Hematopoietic multipotent progenitor cell treated with erythropoietin and hydrocortisone succinate and interleukin-3 and kit ligand, for 17 days (in vitro differentiated cells): ENCODE measurements around the gene RHCE.
"Not testable (repeated sequence)": the region's sequence is repeated elsewhere in the genome, so short reads cannot be mapped to it uniquely, and the experiment has no call there.

Experiments used
- DNase-seq: peaks from one replicate; pipeline ENCODE4 v3.0.0-alpha.2; 2015; ENCODE audit warnings: low spot score

The RHCE gene

GRCh38 chr1:25397549-25397948, 23.1 kb downstream of the RHCE start:
- not testable (repeated sequence) for DNase-seq

GRCh38 chr1:25392841-25393240, 27.8 kb downstream of the RHCE start:
- DNase-seq: no peak

GRCh38 chr1:25389721-25390120, 30.9 kb downstream of the RHCE start:
- not testable (repeated sequence) for DNase-seq

- not testable (repeated sequence) for DNase-seq
Measured at GRCh38 chr1:25388691-25389090, 31.9 kb downstream of the RHCE start.

- not testable (repeated sequence) for DNase-seq
Measured at GRCh38 chr1:25387096-25387495, 33.5 kb downstream of the RHCE start.

- DNase-seq: not testable (repeated sequence)
Measured at GRCh38 chr1:25383875-25384274, 36.8 kb downstream of the RHCE start.

- DNase-seq: not testable (repeated sequence)
Measured at GRCh38 chr1:25383090-25383489, 37.5 kb downstream of the RHCE start.

GRCh38 chr1:25382543-25382942, 38.1 kb downstream of the RHCE start:
- DNase-seq: not testable (repeated sequence)

- not testable (repeated sequence) for DNase-seq
Measured at GRCh38 chr1:25378367-25378766, 42.3 kb downstream of the RHCE start.

GRCh38 chr1:25371757-25372156, 48.9 kb downstream of the RHCE start:
- not testable (repeated sequence) for DNase-seq

- DNase-seq: not testable (repeated sequence)
Measured at GRCh38 chr1:25369691-25370271, 50.8 kb downstream of the RHCE start.

- DNase-seq: no peak
Measured at GRCh38 chr1:25369241-25369640, 51.4 kb downstream of the RHCE start.

GRCh38 chr1:25362634-25363559, 57.7 kb downstream of the RHCE start:
- not testable (repeated sequence) for DNase-seq

GRCh38 chr1:25361901-25362300, 58.7 kb downstream of the RHCE start:
- no peak for DNase-seq

GRCh38 chr1:25360596-25361581, 59.7 kb downstream of the RHCE start:
- no peak for DNase-seq

GRCh38 chr1:25356848-25357247, 63.8 kb downstream of the RHCE start:
- DNase-seq: peak; percentile 67

GRCh38 chr1:25356441-25356840, 64.2 kb downstream of the RHCE start:
- no peak for DNase-seq

- no peak for DNase-seq
Measured at GRCh38 chr1:25355841-25356395, 64.7 kb downstream of the RHCE start.

- DNase-seq: no peak
Measured at GRCh38 chr1:25349606-25350005, 71.0 kb downstream of the RHCE start.

- no peak for DNase-seq
Measured at GRCh38 chr1:25347556-25347955, 73.1 kb downstream of the RHCE start.

GRCh38 chr1:25343872-25344271, 76.8 kb downstream of the RHCE start:
- no peak for DNase-seq

- DNase-seq: no peak
Measured at GRCh38 chr1:25342846-25343245, 77.8 kb downstream of the RHCE start.
